ENCODE measurements around the gene GMNC. TPM values are rescaled to one million over a fixed set of nuclear protein-coding genes. Genes with fewer than 3 reads are reported as not detected.
"Not testable (repeated sequence)": the region's sequence is repeated elsewhere in the genome, so short reads cannot be mapped to it uniquely, and the experiment has no call there.

The GMNC gene
- polyA plus RNA-seq, 1 donor (not counting 4 experiments of a cell fraction or from before 2014, with no cell fraction given): not detected

GRCh38 chr3:190883141-190883540 is 20.6 kb upstream of the GMNC start:
- Histone ChIP-seq H3K27me3 (ENCODE audit: control insufficient read depth, extremely low read depth, insufficient read depth, low read length) (no peaks in the 10 kb centered on the region), H4K20me1 (ENCODE audit: control insufficient read depth, extremely low read depth, insufficient read depth, low read length) (no peaks in the 10 kb centered on the region), H3K9me1 (ENCODE audit: control insufficient read depth, extremely low read depth, insufficient read depth, low read length) (no peaks in the 10 kb centered on the region), H2AFZ (ENCODE audit: control insufficient read depth, low read length) (no peak overlapping the region), H3K9me3 (ENCODE audit: control insufficient read depth, low read depth, low read length) (no peaks in the 10 kb centered on the region), H3K4me2 (ENCODE audit: control insufficient read depth, extremely low read depth, insufficient read depth, low read depth, low read length) (no peak overlapping the region), H3K4me3 (ENCODE audit: control insufficient read depth in 2 of 3, extremely low read depth in 1 of 3, insufficient read depth in 2 of 3, low read depth in 1 of 3, low read length in 3 of 3) (no peak overlapping the region), H3K36me3 (ENCODE audit: control insufficient read depth in 2 of 2, extremely low read depth in 1 of 2, insufficient read depth in 2 of 2, low read length in 2 of 2) (no peaks in the 10 kb centered on the region), H3K9ac (ENCODE audit: control insufficient read depth, extremely low read depth, insufficient read depth, low read length) (no peak overlapping the region), H3K79me2 (ENCODE audit: control insufficient read depth, insufficient read depth, low read length) (no peaks in the 10 kb centered on the region), H3K27ac (ENCODE audit: control insufficient read depth, insufficient read depth, low read length) (no peak overlapping the region), H3K4me1 (ENCODE audit: control insufficient read depth, extremely low read depth, insufficient read depth, low read length) (peaks cover 5% of the 10 kb centered on the region)
- TF ChIP-seq EZH2 (IDR thresholded peaks at IDR 0.05; ENCODE audit: low read length): no peak
- TF ChIP-seq CTCF (optimal IDR thresholded peaks at IDR 0.05 in 1 of 3, IDR thresholded peaks at IDR 0.05 in 1 of 3, conservative IDR thresholded peaks at IDR 0.05 in 1 of 3; ENCODE audit: extremely low read depth in 1 of 3, insufficient read depth in 2 of 3, low read length in 3 of 3): no peak
- DNase-seq (ENCODE audit: low read depth, low spot score) (no peak), FAIRE-seq (no peak)
- dilution Hi-C loops (cut with MboI; ENCODE audit: extremely low pct_ligation_motif_present, low sequenced_read_pairs): no loop called here

GRCh38 chr3:190877925-190878324 is 15.4 kb upstream of the GMNC start:
- TF ChIP-seq CTCF (optimal IDR thresholded peaks at IDR 0.05 in 1 of 3, IDR thresholded peaks at IDR 0.05 in 1 of 3, conservative IDR thresholded peaks at IDR 0.05 in 1 of 3; ENCODE audit: extremely low read depth in 1 of 3, insufficient read depth in 2 of 3, low read length in 3 of 3) (peak in 2 of 3 experiments; percentile 32 to 39), EZH2 (IDR thresholded peaks at IDR 0.05; ENCODE audit: low read length) (no peak)
- dilution Hi-C loops (cut with MboI; ENCODE audit: extremely low pct_ligation_motif_present, low sequenced_read_pairs): no loop called here
- H3K27me3 ChIP-seq (ENCODE audit: control insufficient read depth, extremely low read depth, insufficient read depth, low read length): no peaks in the 10 kb centered on the region
- H4K20me1 ChIP-seq (ENCODE audit: control insufficient read depth, extremely low read depth, insufficient read depth, low read length): no peaks in the 10 kb centered on the region
- DNase-seq (ENCODE audit: low read depth, low spot score) (no peak), FAIRE-seq (no peak)
- no peaks in the 10 kb centered on the region for H3K36me3 ChIP-seq (ENCODE audit: control insufficient read depth in 2 of 2, extremely low read depth in 1 of 2, insufficient read depth in 2 of 2, low read length in 2 of 2)
- H3K4me2 ChIP-seq (ENCODE audit: control insufficient read depth, extremely low read depth, insufficient read depth, low read depth, low read length): no peak overlapping the region
- no peaks in the 10 kb centered on the region for H3K9me3 ChIP-seq (ENCODE audit: control insufficient read depth, low read depth, low read length)
- no peaks in the 10 kb centered on the region for H3K9me1 ChIP-seq (ENCODE audit: control insufficient read depth, extremely low read depth, insufficient read depth, low read length)
- H3K9ac ChIP-seq (ENCODE audit: control insufficient read depth, extremely low read depth, insufficient read depth, low read length): no peak overlapping the region
- no peak overlapping the region for H3K4me3 ChIP-seq (ENCODE audit: control insufficient read depth in 2 of 3, extremely low read depth in 1 of 3, insufficient read depth in 2 of 3, low read depth in 1 of 3, low read length in 3 of 3)
- no peaks in the 10 kb centered on the region for H3K79me2 ChIP-seq (ENCODE audit: control insufficient read depth, insufficient read depth, low read length)
- no peaks in the 10 kb centered on the region for H3K4me1 ChIP-seq (ENCODE audit: control insufficient read depth, extremely low read depth, insufficient read depth, low read length)
- no peak overlapping the region for H2AFZ ChIP-seq (ENCODE audit: control insufficient read depth, low read length)
- no peak overlapping the region for H3K27ac ChIP-seq (ENCODE audit: control insufficient read depth, insufficient read depth, low read length)

- H3K27ac ChIP-seq (ENCODE audit: control insufficient read depth, insufficient read depth, low read length); FAIRE-seq; H3K9ac ChIP-seq (ENCODE audit: control insufficient read depth, extremely low read depth, insufficient read depth, low read length); H3K9me3 ChIP-seq (ENCODE audit: control insufficient read depth, low read depth, low read length); DNase-seq (ENCODE audit: low read depth, low spot score); H2AFZ ChIP-seq (ENCODE audit: control insufficient read depth, low read length); H3K27me3 ChIP-seq (ENCODE audit: control insufficient read depth, extremely low read depth, insufficient read depth, low read length); H4K20me1 ChIP-seq (ENCODE audit: control insufficient read depth, extremely low read depth, insufficient read depth, low read length); H3K4me1 ChIP-seq (ENCODE audit: control insufficient read depth, extremely low read depth, insufficient read depth, low read length); H3K79me2 ChIP-seq (ENCODE audit: control insufficient read depth, insufficient read depth, low read length); H3K36me3 ChIP-seq (ENCODE audit: control insufficient read depth in 2 of 2, extremely low read depth in 1 of 2, insufficient read depth in 2 of 2, low read length in 2 of 2); dilution Hi-C loops (cut with MboI; ENCODE audit: extremely low pct_ligation_motif_present, low sequenced_read_pairs); H3K4me3 ChIP-seq (ENCODE audit: control insufficient read depth in 2 of 3, extremely low read depth in 1 of 3, insufficient read depth in 2 of 3, low read depth in 1 of 3, low read length in 3 of 3); H3K9me1 ChIP-seq (ENCODE audit: control insufficient read depth, extremely low read depth, insufficient read depth, low read length); H3K4me2 ChIP-seq (ENCODE audit: control insufficient read depth, extremely low read depth, insufficient read depth, low read depth, low read length): not testable (repeated sequence)
Observed at GRCh38 chr3:190876433-190876832, 13.9 kb upstream of the GMNC start.

DNA sequence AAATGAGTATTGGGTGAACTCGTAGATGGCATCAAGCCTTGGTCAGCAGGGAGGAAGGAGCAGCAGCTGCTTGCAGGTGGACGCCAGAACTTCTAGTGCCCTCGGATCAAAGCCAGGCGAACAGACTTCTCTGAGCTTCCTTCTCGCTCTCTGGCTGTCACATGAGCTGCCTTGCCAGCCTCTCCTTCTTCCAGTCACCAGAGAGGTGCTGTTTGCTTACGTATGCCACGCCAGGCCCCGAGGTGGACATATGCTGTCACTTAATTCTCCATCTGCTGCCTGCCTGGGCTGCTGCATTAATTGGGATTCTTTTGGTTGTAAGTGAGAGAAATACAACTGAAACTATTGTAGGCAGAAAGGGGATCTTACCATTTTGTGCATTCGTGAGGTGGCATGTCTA is 12.6 kb upstream of the GMNC start:
- H3K36me3 ChIP-seq (ENCODE audit: control insufficient read depth in 2 of 2, extremely low read depth in 1 of 2, insufficient read depth in 2 of 2, low read length in 2 of 2); H3K9ac ChIP-seq (ENCODE audit: control insufficient read depth, extremely low read depth, insufficient read depth, low read length); H3K27ac ChIP-seq (ENCODE audit: control insufficient read depth, insufficient read depth, low read length); H3K9me1 ChIP-seq (ENCODE audit: control insufficient read depth, extremely low read depth, insufficient read depth, low read length); H4K20me1 ChIP-seq (ENCODE audit: control insufficient read depth, extremely low read depth, insufficient read depth, low read length); H3K4me2 ChIP-seq (ENCODE audit: control insufficient read depth, extremely low read depth, insufficient read depth, low read depth, low read length); H2AFZ ChIP-seq (ENCODE audit: control insufficient read depth, low read length); DNase-seq (ENCODE audit: low read depth, low spot score); FAIRE-seq; H3K79me2 ChIP-seq (ENCODE audit: control insufficient read depth, insufficient read depth, low read length); H3K27me3 ChIP-seq (ENCODE audit: control insufficient read depth, extremely low read depth, insufficient read depth, low read length); H3K4me3 ChIP-seq (ENCODE audit: control insufficient read depth in 2 of 3, extremely low read depth in 1 of 3, insufficient read depth in 2 of 3, low read depth in 1 of 3, low read length in 3 of 3); dilution Hi-C loops (cut with MboI; ENCODE audit: extremely low pct_ligation_motif_present, low sequenced_read_pairs); H3K4me1 ChIP-seq (ENCODE audit: control insufficient read depth, extremely low read depth, insufficient read depth, low read length); H3K9me3 ChIP-seq (ENCODE audit: control insufficient read depth, low read depth, low read length): not testable (repeated sequence)
